ENCODE measurements around the gene NAP1L1. TPM values are rescaled to one million over a fixed set of nuclear protein-coding genes. Genes with fewer than 3 reads are reported as not detected.
A peak's percentile ranks its signal among the peaks of the same experiment; 100 is the strongest.

Gene NAP1L1
- total RNA-seq, 4 donors from 2014 or later = 336 to 660 (median 421) TPM

- Histone ChIP-seq H3K27ac (no peak overlapping the region), H3K27me3 (no peaks in the 10 kb centered on the region), H3K4me3 (no peak overlapping the region), H3K4me1 (peaks cover 8 to 11% of the 10 kb centered on the region in 2 donors), H3K36me3 (peaks cover 0 to 6% of the 10 kb centered on the region in 2 donors), H3K9me3 (no peaks in the 10 kb centered on the region)
- TF ChIP-seq CTCF (IDR thresholded peaks at IDR 0.05 in 4 of 5, conservative IDR thresholded peaks at IDR 0.05 in 1 of 5) (peak; percentile 52 to 78 (median 68)), POLR2A (IDR thresholded peaks at IDR 0.05) (no peak)
- in situ Hi-C loops (cut with MboI; ENCODE audit: low sequenced_read_pairs in 4 of 4) (loop anchor here in 3 of 4 donors (5.0 to 25.0 kb wide), 4 partner anchors 500 to 650 kb away; partner anchors contain the start of gene GLIPR1L2 (in 1 of the 3)), intact Hi-C loops (cut with DNase I; ENCODE audit: low total_unique reads) (loop anchor here (2.0 to 10.0 kb wide), 3 partner anchors 417 to 527 kb away; no protein-coding TSS in a partner anchor)
- DNase-seq = no peak
- ATAC-seq = peak; percentile 54 to 72
Observed at GRCh38 chr12:76037130-76038103, 47.1 kb downstream of the NAP1L1 start.

- H3K4me3 ChIP-seq = no peak overlapping the region
- intact Hi-C loops (cut with DNase I; ENCODE audit: low total_unique reads) (loop anchor here (10.0 kb wide), 2 partner anchors 420 to 530 kb away; no protein-coding TSS in a partner anchor), in situ Hi-C loops (cut with MboI; ENCODE audit: low sequenced_read_pairs in 4 of 4) (loop anchor here in 3 of 4 donors (5.0 to 25.0 kb wide), 4 partner anchors 498 to 648 kb away; partner anchors contain the start of gene GLIPR1L2 (in 1 of the 3))
- no peaks in the 10 kb centered on the region for H3K9me3 ChIP-seq
- TF ChIP-seq CTCF (IDR thresholded peaks at IDR 0.05 in 4 of 5, conservative IDR thresholded peaks at IDR 0.05 in 1 of 5) = no peak
- TF ChIP-seq POLR2A (IDR thresholded peaks at IDR 0.05) = no peak
- H3K27me3 ChIP-seq = peaks cover 0 to 7% (median 5%) of the 10 kb centered on the region in 3 donors
- ATAC-seq (no peak), DNase-seq (no peak)
- H3K36me3 ChIP-seq = no peaks in the 10 kb centered on the region
- H3K4me1 ChIP-seq = peaks cover 8 to 21% of the 10 kb centered on the region in 2 donors
- H3K27ac ChIP-seq = no peak overlapping the region
Observed at GRCh38 chr12:76035045-76035444, 49.4 kb downstream of the NAP1L1 start.

GRCh38 chr12:76033081-76034011, 51.1 kb downstream of the NAP1L1 start:
- TF ChIP-seq POLR2A (IDR thresholded peaks at IDR 0.05) = no peak
- no peak for TF ChIP-seq CTCF (IDR thresholded peaks at IDR 0.05 in 4 of 5, conservative IDR thresholded peaks at IDR 0.05 in 1 of 5)
- DNase-seq (no peak), ATAC-seq (no peak)
- in situ Hi-C loops (cut with MboI; ENCODE audit: low sequenced_read_pairs in 4 of 4) = loop anchor here in 3 of 4 donors (10.0 to 25.0 kb wide), 3 partner anchors 496 to 646 kb away; partner anchors contain the start of gene GLIPR1L2 (in 1 of the 3)
- H3K27ac ChIP-seq = peak overlapping the region; percentile 86 to 95 (median 92)
- intact Hi-C loops (cut with DNase I; ENCODE audit: low total_unique reads) = loop anchor here (5.0 to 10.0 kb wide), 6 partner anchors 49 to 531 kb away; partner anchors contain the start of genes KRR1 and NAP1L1
- H3K4me3 ChIP-seq = peak overlapping the region in 3 of 4 donors; percentile 77 to 86 (median 84)
- H3K4me1 ChIP-seq = peaks cover 8 to 23% of the 10 kb centered on the region in 2 donors
- H3K36me3 ChIP-seq = no peaks in the 10 kb centered on the region
- H3K9me3 ChIP-seq = no peaks in the 10 kb centered on the region
- peaks cover 0 to 24% (median 17%) of the 10 kb centered on the region in 3 donors for H3K27me3 ChIP-seq
